Camera-type eye (tissue), 1 donor: Measurements from ENCODE around the gene FHOD3. TPM values are rescaled to one million over a fixed set of nuclear protein-coding genes. Genes with fewer than 3 reads are reported as not detected.

ENCODE experiments used
- total RNA-seq: library from RNA; depleted of rRNA; stranded (reverse); fragments of >200 nt; gene quantifications from one replicate; pipeline ENCODE4 v1.2.3, GENCODE V29; 2014

FHOD3 gene
- 49.9 TPM for total RNA-seq

GRCh38 chr18:36297417-36298125, at the start of gene FHOD3:
FHOD3 (plus strand) TSS chr18:36297713; CDS start chr18:36297836, 123 bp downstream.

GRCh38 chr18:36828630-36829361, 531.3 kb downstream of the FHOD3 start, which contains the start of the genes KIAA1328 and TPGS2:
KIAA1328 (plus strand) TSS chr18:36829127; CDS start chr18:36829139, 12 bp downstream.
TPGS2 (minus strand) TSS chr18:36829002; CDS start chr18:36828767, 235 bp downstream.

Other genes with a start within 250 kb of the FHOD3 start
- gene RPRD1A, start 230.2 kb upstream of the FHOD3 start, total RNA-seq, result 125 TPM
- gene SLC39A6, start 168.4 kb upstream of the FHOD3 start, total RNA-seq, result 112 TPM
- 135 TPM for gene ELP2, start 167.8 kb upstream of the FHOD3 start, total RNA-seq
- gene MOCOS, start 110.2 kb upstream of the FHOD3 start, total RNA-seq, result 1.2 TPM